GM21381 (cell line): ENCODE measurements around the gene JAKMIP1.

Source experiments
- ATAC-seq: cut with Tn5 transposase; IDR thresholded peaks from one replicate; pipeline ENCODE4 v1.9.1; 2021; ENCODE audit warnings: mild to moderate bottlenecking, moderate library complexity; ENCODE audit not compliant: unreplicated experiment

Gene JAKMIP1

GRCh38 chr4:6071191-6071958 lies 129.0 kb downstream of the JAKMIP1 start:
- no peak for ATAC-seq

GRCh38 chr4:6069845-6070709 lies 130.3 kb downstream of the JAKMIP1 start:
- no peak for ATAC-seq

GRCh38 chr4:6068986-6069385 lies 131.4 kb downstream of the JAKMIP1 start:
- no peak for ATAC-seq

- ATAC-seq = no peak
Observed at GRCh38 chr4:6065934-6066590, 134.3 kb downstream of the JAKMIP1 start.

- ATAC-seq = no peak
Observed at GRCh38 chr4:6065166-6065565, 135.2 kb downstream of the JAKMIP1 start.

GRCh38 chr4:6064383-6064782 lies 136.0 kb downstream of the JAKMIP1 start:
- ATAC-seq = no peak

- no peak for ATAC-seq
Observed at GRCh38 chr4:6063684-6064083, 136.7 kb downstream of the JAKMIP1 start.

- ATAC-seq = no peak
Observed at GRCh38 chr4:6062133-6062532, 138.2 kb downstream of the JAKMIP1 start.

GRCh38 chr4:6059375-6059805 lies 141.0 kb downstream of the JAKMIP1 start:
- ATAC-seq = no peak

- ATAC-seq = no peak
Observed at GRCh38 chr4:6058531-6059374, 141.6 kb downstream of the JAKMIP1 start.

- ATAC-seq = no peak
Observed at GRCh38 chr4:6056976-6057766, 143.2 kb downstream of the JAKMIP1 start.

- ATAC-seq = no peak
Observed at GRCh38 chr4:6055436-6055835, 144.9 kb downstream of the JAKMIP1 start.

- no peak for ATAC-seq
Observed at GRCh38 chr4:6055030-6055429, 145.3 kb downstream of the JAKMIP1 start.

- ATAC-seq = no peak
Observed at GRCh38 chr4:6054162-6054922, 146.0 kb downstream of the JAKMIP1 start.

GRCh38 chr4:6052679-6053078 lies 147.7 kb downstream of the JAKMIP1 start:
- no peak for ATAC-seq

- ATAC-seq = no peak
Observed at GRCh38 chr4:6050551-6050950, 149.8 kb downstream of the JAKMIP1 start.

GRCh38 chr4:6049985-6050384 lies 150.4 kb downstream of the JAKMIP1 start:
- ATAC-seq = no peak

GRCh38 chr4:6049278-6049677 lies 151.1 kb downstream of the JAKMIP1 start:
- no peak for ATAC-seq

GRCh38 chr4:6048537-6048936 lies 151.8 kb downstream of the JAKMIP1 start:
- no peak for ATAC-seq
